Left renal cortex interstitium (tissue), 4 donors: ENCODE results near the gene MRPL10. TPM values are rescaled to one million over a fixed set of nuclear protein-coding genes. Genes with fewer than 3 reads are reported as not detected.
A peak's percentile ranks its signal among the peaks of the same experiment; 100 is the strongest.

Source experiments
- DNase-seq, 4 donors: peaks; one replicate each; pipeline ENCODE4 v3.0.0-alpha.2; 2013; ENCODE audit warnings: low read depth in 4 of 4, low spot score in 2 of 4, missing footprints in 1 of 4
- polyA plus RNA-seq, 4 donors: library from polyadenylated mRNA; unstranded; fragments of 120-200 nt; gene quantifications; one replicate each; pipeline ENCODE4 v1.2.1, GENCODE V29; 2013; ENCODE audit not compliant: insufficient read length in 4 of 4

Gene MRPL10
- polyA plus RNA-seq = 10 to 100 TPM; 52.1 to 55.6 (median 53.4) TPM

GRCh38 chr17:47831003-47831933 is at the start of gene MRPL10, which contains the start of gene LRRC46:
TSS of gene MRPL10 (minus strand) at chr17:47831541. CDS start at chr17:47831511, 30 bp downstream.
TSS of gene LRRC46 (plus strand) at chr17:47831670. CDS start at chr17:47831990, 320 bp downstream.
- DNase-seq = peak in 3 of 4 donors; percentile 83 to 93 (median 90)

- no peak for DNase-seq
These were observed 48.6 kb upstream of the MRPL10 start for GRCh38 chr17:47879776-47880454.

- no peak for DNase-seq
These were observed 47.8 kb upstream of the MRPL10 start for GRCh38 chr17:47879028-47879585.

GRCh38 chr17:47878203-47879027 is 47.1 kb upstream of the MRPL10 start:
- no peak for DNase-seq

- peak in 1 of 4 donors; percentile 65 for DNase-seq
These were observed 46.2 kb upstream of the MRPL10 start for GRCh38 chr17:47877368-47878034.

- DNase-seq = no peak
These were observed 44.0 kb upstream of the MRPL10 start for GRCh38 chr17:47875011-47875985.

GRCh38 chr17:47873200-47874090 is 42.1 kb upstream of the MRPL10 start:
- DNase-seq = no peak

- DNase-seq = no peak
These were observed 41.4 kb upstream of the MRPL10 start for GRCh38 chr17:47872651-47873161.

GRCh38 chr17:47872019-47872650 is 40.8 kb upstream of the MRPL10 start:
- no peak for DNase-seq

GRCh38 chr17:47871048-47871447 is 39.7 kb upstream of the MRPL10 start:
- no peak for DNase-seq

GRCh38 chr17:47870056-47870455 is 38.7 kb upstream of the MRPL10 start:
- DNase-seq = no peak

GRCh38 chr17:47869114-47869513 is 37.8 kb upstream of the MRPL10 start:
- DNase-seq = no peak

GRCh38 chr17:47867813-47868533 is 36.6 kb upstream of the MRPL10 start:
- DNase-seq = no peak

- DNase-seq = no peak
These were observed 35.6 kb upstream of the MRPL10 start for GRCh38 chr17:47866941-47867340.

GRCh38 chr17:47864791-47865216 is 33.5 kb upstream of the MRPL10 start:
- DNase-seq = no peak
